ENCODE data around the gene IL6R. TPM values are rescaled to one million over a fixed set of nuclear protein-coding genes. Genes with fewer than 3 reads are reported as not detected.
"Not testable (repeated sequence)": the region's sequence is repeated elsewhere in the genome, so short reads cannot be mapped to it uniquely, and the experiment has no call there.

The IL6R gene
- total RNA-seq, result 8.1 TPM
- 6.5 TPM for polyA plus RNA-seq

GRCh38 chr1:154404984-154405746 is at the start of gene IL6R:
IL6R (plus strand) TSS chr1:154405343; CDS start chr1:154405630, 287 bp downstream.
- whole genome bisulfite sequencing, result under 1% methylated on average over 66 of the region's 66 CpGs
- DNase-seq (ENCODE audit: extremely low spot score), result no peak
- Histone ChIP-seq H3K36me3 (ENCODE audit: insufficient read depth) (no peaks in the 10 kb centered on the region), H3K4me1 (ENCODE audit: insufficient read depth) (no peaks in the 10 kb centered on the region), H3K27ac (ENCODE audit: low read depth) (peak within 1 kb of the TSS; percentile 86), H3K4me3 (ENCODE audit: low read depth, low read length) (peak within 1 kb of the TSS; percentile 45)

- Histone ChIP-seq H3K36me3 (ENCODE audit: insufficient read depth) (no peaks in the 10 kb centered on the region), H3K27ac (ENCODE audit: low read depth) (no peak overlapping the region), H3K4me3 (ENCODE audit: low read depth, low read length) (no peak overlapping the region), H3K4me1 (ENCODE audit: insufficient read depth) (no peaks in the 10 kb centered on the region)
- DNase-seq (ENCODE audit: extremely low spot score), result no peak
- 91% methylated on average over 8 of the region's 8 CpGs for WGBS
Observed at GRCh38 chr1:154358519-154358918, 46.6 kb upstream of the IL6R start.

GRCh38 chr1:154360288-154360687 is 44.9 kb upstream of the IL6R start:
- DNase-seq (ENCODE audit: extremely low spot score), result no peak
- Histone ChIP-seq H3K4me3 (ENCODE audit: low read depth, low read length) (no peak overlapping the region), H3K4me1 (ENCODE audit: insufficient read depth) (no peaks in the 10 kb centered on the region), H3K27ac (ENCODE audit: low read depth) (no peak overlapping the region), H3K36me3 (ENCODE audit: insufficient read depth) (no peaks in the 10 kb centered on the region)

GRCh38 chr1:154360881-154361280 is 44.3 kb upstream of the IL6R start:
- 73% methylated on average over 5 of the region's 5 CpGs for WGBS
- H3K4me3 ChIP-seq (ENCODE audit: low read depth, low read length); DNase-seq (ENCODE audit: extremely low spot score); H3K4me1 ChIP-seq (ENCODE audit: insufficient read depth); H3K36me3 ChIP-seq (ENCODE audit: insufficient read depth); H3K27ac ChIP-seq (ENCODE audit: low read depth): not testable (repeated sequence)

- 64% methylated on average over 3 of the region's 3 CpGs for WGBS
- Histone ChIP-seq H3K36me3 (ENCODE audit: insufficient read depth) (no peaks in the 10 kb centered on the region), H3K27ac (ENCODE audit: low read depth) (no peak overlapping the region), H3K4me3 (ENCODE audit: low read depth, low read length) (no peak overlapping the region), H3K4me1 (ENCODE audit: insufficient read depth) (no peaks in the 10 kb centered on the region)
- no peak for DNase-seq (ENCODE audit: extremely low spot score)
Observed at GRCh38 chr1:154361357-154361756, 43.8 kb upstream of the IL6R start.

- H3K27ac ChIP-seq (ENCODE audit: low read depth), result no peak overlapping the region
- H3K36me3 ChIP-seq (ENCODE audit: insufficient read depth), result no peaks in the 10 kb centered on the region
- no peak for DNase-seq (ENCODE audit: extremely low spot score)
- H3K4me1 ChIP-seq (ENCODE audit: insufficient read depth), result no peaks in the 10 kb centered on the region
- H3K4me3 ChIP-seq (ENCODE audit: low read depth, low read length), result no peak overlapping the region
- WGBS, result 80% methylated on average over 6 of the region's 6 CpGs
Observed at GRCh38 chr1:154371436-154371835, 33.7 kb upstream of the IL6R start.

GRCh38 chr1:154373777-154374357 is 31.3 kb upstream of the IL6R start:
- H3K36me3 ChIP-seq (ENCODE audit: insufficient read depth); H3K4me3 ChIP-seq (ENCODE audit: low read depth, low read length); H3K4me1 ChIP-seq (ENCODE audit: insufficient read depth); DNase-seq (ENCODE audit: extremely low spot score); H3K27ac ChIP-seq (ENCODE audit: low read depth): not testable (repeated sequence)
- 79% methylated on average over 7 of the region's 7 CpGs for WGBS

- Histone ChIP-seq H3K4me3 (ENCODE audit: low read depth, low read length) (no peak overlapping the region), H3K4me1 (ENCODE audit: insufficient read depth) (no peaks in the 10 kb centered on the region), H3K36me3 (ENCODE audit: insufficient read depth) (no peaks in the 10 kb centered on the region), H3K27ac (ENCODE audit: low read depth) (no peak overlapping the region)
- no peak for DNase-seq (ENCODE audit: extremely low spot score)
- 93% methylated on average over 16 of the region's 16 CpGs for WGBS
Observed at GRCh38 chr1:154379301-154379700, 25.8 kb upstream of the IL6R start.

GRCh38 chr1:154384650-154385489 is 20.3 kb upstream of the IL6R start:
- no peaks in the 10 kb centered on the region for H3K36me3 ChIP-seq (ENCODE audit: insufficient read depth)
- no peak overlapping the region for H3K27ac ChIP-seq (ENCODE audit: low read depth)
- H3K4me3 ChIP-seq (ENCODE audit: low read depth, low read length), result no peak overlapping the region
- H3K4me1 ChIP-seq (ENCODE audit: insufficient read depth), result peaks cover 2% of the 10 kb centered on the region
- 74% methylated on average over 8 of the region's 8 CpGs for WGBS
- no peak for DNase-seq (ENCODE audit: extremely low spot score)

- 76% methylated on average over 11 of the region's 11 CpGs for WGBS
- Histone ChIP-seq H3K36me3 (ENCODE audit: insufficient read depth) (no peaks in the 10 kb centered on the region), H3K27ac (ENCODE audit: low read depth) (no peak overlapping the region), H3K4me3 (ENCODE audit: low read depth, low read length) (no peak overlapping the region), H3K4me1 (ENCODE audit: insufficient read depth) (peaks cover 2% of the 10 kb centered on the region)
- no peak for DNase-seq (ENCODE audit: extremely low spot score)
Observed at GRCh38 chr1:154386643-154387352, 18.3 kb upstream of the IL6R start.

GRCh38 chr1:154391086-154391770 is 13.9 kb upstream of the IL6R start:
- no peak overlapping the region for H3K4me3 ChIP-seq (ENCODE audit: low read depth, low read length)
- H3K36me3 ChIP-seq (ENCODE audit: insufficient read depth), result no peaks in the 10 kb centered on the region
- H3K27ac ChIP-seq (ENCODE audit: low read depth), result no peak overlapping the region
- no peaks in the 10 kb centered on the region for H3K4me1 ChIP-seq (ENCODE audit: insufficient read depth)
- 71% methylated on average over 9 of the region's 9 CpGs for WGBS
- DNase-seq (ENCODE audit: extremely low spot score), result no peak

- H3K36me3 ChIP-seq (ENCODE audit: insufficient read depth), result no peaks in the 10 kb centered on the region
- 70% methylated on average over 4 of the region's 4 CpGs for WGBS
- no peak for DNase-seq (ENCODE audit: extremely low spot score)
- no peak overlapping the region for H3K4me3 ChIP-seq (ENCODE audit: low read depth, low read length)
- H3K27ac ChIP-seq (ENCODE audit: low read depth), result no peak overlapping the region
- no peaks in the 10 kb centered on the region for H3K4me1 ChIP-seq (ENCODE audit: insufficient read depth)
Observed at GRCh38 chr1:154398141-154398540, 7.0 kb upstream of the IL6R start.

GRCh38 chr1:154398678-154399077 is 6.5 kb upstream of the IL6R start:
- DNase-seq (ENCODE audit: extremely low spot score), result no peak
- 94% methylated on average over 4 of the region's 4 CpGs for WGBS
- Histone ChIP-seq H3K36me3 (ENCODE audit: insufficient read depth) (no peaks in the 10 kb centered on the region), H3K4me1 (ENCODE audit: insufficient read depth) (no peaks in the 10 kb centered on the region), H3K4me3 (ENCODE audit: low read depth, low read length) (no peak overlapping the region), H3K27ac (ENCODE audit: low read depth) (no peak overlapping the region)
